NCI-H187 treated with DMSO at 0.1 percent for 48 hours (cell line): Measurements from ENCODE around the gene LRRC27.

ENCODE experiments used
- DNase-seq: peaks from one replicate; lab custom pipeline; 2025; lab: John Stamatoyannopoulos, UW

LRRC27 gene

GRCh38 chr10:132357286-132358058 is 25.5 kb downstream of the LRRC27 start:
- DNase-seq, result no peak

DNA sequence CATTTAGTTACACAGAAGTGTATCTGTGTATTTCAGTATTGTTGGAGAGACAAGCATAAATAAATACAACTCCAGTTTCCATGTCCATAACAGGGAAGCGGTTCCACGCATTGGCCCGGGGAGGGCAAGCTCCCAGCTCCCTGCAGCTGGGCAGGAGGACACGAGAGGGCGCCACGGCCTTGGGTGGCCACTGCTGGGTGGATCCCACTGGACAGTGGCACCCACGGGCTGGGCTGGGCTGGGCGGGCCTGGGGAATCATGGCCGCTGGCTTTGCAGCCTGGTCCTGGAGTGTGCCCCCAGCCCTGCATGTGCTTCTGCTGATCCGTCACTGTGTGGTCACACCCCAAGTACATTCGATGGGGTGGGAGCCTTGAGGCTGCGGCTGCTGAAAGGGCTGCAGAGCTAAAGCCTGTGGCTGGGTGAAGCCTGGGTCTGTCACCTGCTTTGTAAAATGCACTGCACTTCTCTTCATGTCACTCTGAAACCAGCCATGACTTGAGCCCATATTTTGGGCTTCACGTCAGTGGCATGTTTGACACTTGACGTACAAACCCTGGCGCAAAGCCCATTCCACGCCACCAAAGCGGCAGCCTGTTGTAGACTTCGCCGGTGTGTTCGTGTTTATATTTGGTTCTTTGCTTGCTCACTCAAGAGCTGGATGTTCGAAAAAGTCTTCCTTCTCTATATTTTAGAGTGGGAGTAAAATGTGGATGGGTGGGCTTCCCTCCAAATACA is 27.5 kb downstream of the LRRC27 start:
- no peak for DNase-seq

- no peak for DNase-seq
Measured at GRCh38 chr10:132360766-132361447, 28.9 kb downstream of the LRRC27 start.

DNA sequence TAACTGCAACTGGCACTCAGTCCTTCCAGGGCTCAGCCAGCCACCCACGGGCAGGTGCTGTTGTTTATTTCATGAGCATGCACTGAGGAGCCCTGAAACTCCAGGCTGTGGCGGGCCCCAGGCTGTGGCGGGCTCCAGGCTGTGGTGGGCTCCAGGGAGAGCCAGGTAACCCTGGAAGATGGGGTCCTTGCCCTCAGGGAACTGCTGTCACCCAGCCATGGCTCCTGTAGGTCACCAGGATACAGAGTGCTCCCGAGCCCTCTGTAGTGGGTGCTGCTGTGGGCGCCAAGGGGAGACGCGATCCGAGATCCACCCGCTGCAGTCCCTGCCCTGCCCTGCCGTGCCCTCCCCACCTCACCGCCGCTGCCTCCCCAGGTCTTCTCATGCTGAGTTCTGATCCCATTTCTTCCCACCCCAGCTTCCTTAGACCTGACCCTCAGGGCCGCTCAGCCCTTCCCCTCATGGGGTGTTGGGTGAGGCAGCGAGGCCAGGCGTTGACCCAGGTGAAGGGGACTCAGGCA is 29.6 kb downstream of the LRRC27 start:
- DNase-seq, result no peak

GRCh38 chr10:132362151-132362611 is 30.2 kb downstream of the LRRC27 start:
- DNase-seq, result no peak

DNA sequence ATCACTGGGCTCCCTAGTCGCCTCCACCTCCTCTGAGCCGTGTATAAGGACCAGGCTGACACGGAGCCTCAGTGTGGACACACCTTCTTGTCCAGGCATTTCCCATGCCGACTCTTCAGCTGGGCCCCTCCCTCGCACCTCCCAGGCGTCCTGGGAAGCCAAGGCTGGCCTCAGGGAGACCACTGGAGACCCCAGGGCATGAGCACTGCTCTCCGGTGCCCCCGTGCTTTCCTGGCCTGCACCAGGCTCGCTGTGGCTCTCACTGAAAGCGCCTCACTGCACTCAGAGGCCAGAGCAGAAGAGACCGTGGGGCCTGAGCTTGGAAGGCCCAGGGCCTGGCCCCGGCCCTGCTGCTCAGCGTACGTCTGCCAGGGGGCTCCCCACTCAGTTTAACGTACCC is 31.4 kb downstream of the LRRC27 start:
- DNase-seq, result no peak

- no peak for DNase-seq
Measured at GRCh38 chr10:132363921-132364593, 32.1 kb downstream of the LRRC27 start.

- no peak for DNase-seq
Measured at GRCh38 chr10:132364594-132364970, 32.6 kb downstream of the LRRC27 start.

GRCh38 chr10:132365102-132365501 is 33.1 kb downstream of the LRRC27 start:
- DNase-seq, result no peak

DNA sequence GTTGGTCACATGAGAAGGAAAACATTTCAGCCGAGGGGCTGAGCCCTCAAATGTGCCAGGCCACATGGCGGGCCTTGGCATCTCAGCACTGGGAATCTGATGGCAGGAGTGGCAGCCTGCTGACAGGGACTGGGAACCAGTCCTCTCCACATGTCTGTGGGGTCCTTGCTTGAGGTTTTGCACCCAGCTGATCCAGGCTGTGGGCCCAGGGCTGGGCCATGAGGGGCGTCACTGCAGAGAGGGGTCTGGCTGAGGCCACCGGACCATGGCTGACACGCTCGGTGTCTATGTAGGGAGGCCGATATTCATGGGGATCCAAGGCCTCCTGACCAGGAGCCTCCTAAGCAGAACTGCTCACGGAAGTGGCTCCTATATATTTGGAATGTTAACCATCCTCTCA is 34.0 kb downstream of the LRRC27 start:
- DNase-seq, result no peak

GRCh38 chr10:132366499-132366898 is 34.5 kb downstream of the LRRC27 start:
- DNase-seq, result no peak

DNA sequence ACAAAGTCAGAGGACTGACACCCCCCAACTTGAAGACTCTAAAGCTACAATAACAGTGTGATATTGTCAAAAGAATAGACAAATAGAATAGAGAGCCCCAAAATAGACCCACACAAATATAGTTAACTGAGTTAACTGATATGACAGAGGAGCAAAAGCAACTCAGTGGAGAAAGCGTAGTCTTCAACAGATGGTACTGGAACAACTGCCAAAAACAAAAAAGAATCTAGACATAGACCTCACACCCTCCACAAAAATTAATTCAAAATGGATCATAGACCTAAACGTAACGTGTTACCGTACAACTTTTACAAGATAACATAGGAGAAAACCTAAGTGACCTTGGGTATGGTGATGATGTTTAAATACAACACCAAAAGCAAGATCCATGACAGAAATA is 36.4 kb downstream of the LRRC27 start:
- no peak for DNase-seq

- DNase-seq, result no peak
Measured at GRCh38 chr10:132368881-132369635, 37.1 kb downstream of the LRRC27 start.

GRCh38 chr10:132369636-132370185 is 37.7 kb downstream of the LRRC27 start:
- no peak for DNase-seq

DNA sequence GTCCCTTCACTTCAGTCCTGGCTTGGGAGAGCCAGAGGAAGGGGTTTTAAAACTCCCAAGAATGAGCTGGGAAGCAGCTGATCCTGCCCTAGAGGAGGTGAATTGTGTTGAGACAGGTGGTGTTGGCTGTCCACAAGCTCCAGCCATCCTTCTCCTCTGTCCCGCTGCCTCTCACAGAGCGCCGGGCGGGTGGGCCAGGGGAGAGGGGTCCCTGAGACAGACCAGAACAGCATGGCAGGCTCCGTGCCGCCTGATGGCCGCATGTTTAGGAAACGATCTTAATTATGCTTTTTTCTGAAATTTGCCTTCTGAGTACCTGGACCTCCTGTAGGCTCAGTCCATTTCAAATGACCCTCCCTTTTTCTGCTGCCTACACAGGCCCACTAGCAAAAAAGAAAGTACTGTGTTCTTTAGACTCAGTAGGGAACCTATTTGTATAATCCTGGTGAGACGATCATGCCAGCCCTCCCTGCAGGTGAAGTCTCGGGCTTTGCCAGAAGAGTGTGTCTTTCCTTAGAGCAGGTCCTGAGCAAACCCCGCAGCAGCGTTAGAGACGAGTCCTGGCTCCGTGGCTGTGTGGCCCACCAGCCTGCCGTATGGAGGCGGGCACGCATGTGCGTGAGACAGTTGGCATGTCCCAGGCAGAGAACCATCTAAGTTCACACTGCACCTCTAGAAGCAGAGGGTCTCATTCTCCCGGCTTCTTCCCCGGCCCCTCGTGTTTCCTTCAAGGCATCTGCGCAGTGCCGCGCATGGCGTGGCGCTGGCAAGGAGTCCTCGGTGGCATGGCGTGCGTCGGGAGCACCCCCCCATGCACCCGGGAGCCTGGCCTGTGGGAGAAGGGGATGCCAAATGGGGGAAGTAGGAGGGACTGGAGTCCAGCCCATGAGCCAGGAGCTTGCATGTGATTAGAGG is 38.7 kb downstream of the LRRC27 start:
- no peak for DNase-seq

DNA sequence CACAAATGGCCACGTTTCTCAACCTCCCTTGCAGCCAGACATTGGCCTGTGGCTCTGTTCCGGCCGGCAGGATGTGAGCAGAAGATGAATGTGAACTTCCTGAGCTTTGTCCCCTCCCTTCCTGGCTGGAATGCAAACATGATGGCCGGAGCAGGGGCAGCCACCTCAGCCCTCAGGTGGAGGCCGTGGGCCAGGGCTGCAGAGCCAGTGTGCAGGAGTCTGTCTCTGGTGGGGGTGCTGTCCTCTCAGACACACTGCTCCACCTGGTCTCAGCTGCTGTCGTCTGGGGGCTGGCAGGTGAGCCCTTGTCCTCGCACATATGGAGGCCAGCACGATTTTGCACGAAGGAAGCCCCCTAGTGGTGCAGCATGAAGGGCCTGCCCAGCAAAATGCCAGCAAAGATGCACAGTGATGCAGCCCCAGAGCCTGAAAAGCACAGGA is 39.7 kb downstream of the LRRC27 start:
- DNase-seq, result no peak

DNA sequence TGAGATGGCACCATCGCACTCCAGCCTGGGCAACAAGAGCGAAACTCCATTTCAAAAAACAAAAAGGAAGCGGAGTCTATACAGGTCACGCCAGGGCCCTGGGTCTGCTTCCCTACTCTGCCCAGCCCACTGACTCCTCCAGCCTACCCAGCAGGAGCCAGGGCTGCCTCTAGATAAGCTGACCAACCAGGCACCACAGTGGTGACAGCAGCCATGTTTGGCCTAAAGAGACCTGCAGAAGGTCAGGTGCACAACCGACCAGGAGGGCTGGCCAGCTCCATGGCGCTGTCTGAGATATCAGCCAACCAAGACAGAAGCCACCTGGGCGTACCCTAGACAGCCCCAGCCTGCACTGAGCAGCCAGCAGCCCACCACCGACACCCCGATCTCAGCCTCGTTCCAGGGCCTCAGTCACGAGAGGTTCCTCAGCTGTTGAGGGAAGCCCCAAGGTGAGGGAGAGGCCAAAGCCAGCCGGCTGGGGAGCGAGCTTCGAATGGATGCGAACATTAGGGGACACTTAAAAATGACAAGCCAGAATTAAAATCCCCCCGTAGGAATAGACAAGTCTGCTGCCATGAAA is 40.6 kb downstream of the LRRC27 start:
- no peak for DNase-seq

GRCh38 chr10:132373241-132373955 is 41.4 kb downstream of the LRRC27 start:
- no peak for DNase-seq

DNA sequence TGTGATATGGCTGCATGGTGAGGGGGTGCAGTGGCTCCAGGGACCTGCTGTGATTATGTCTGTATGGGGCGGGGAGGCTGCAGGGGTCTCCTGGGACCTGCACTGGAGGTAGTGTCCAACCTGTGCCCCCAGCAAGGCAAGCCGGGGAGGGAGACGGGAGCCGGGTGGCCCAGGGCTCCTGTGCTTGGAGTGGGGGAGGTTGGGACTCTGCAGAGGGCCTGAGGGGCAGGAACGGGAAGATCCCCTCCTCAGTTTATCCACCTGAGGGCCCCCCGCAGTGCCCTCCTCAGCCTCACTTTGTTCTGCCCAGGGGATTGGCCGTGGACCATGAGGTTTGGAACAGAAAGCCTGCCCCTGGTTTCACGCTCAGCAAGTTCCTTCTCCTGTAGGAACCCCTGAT is 42.2 kb downstream of the LRRC27 start:
- no peak for DNase-seq
